NB4 (cell line): ENCODE data around the gene HHATL.

Source experiments
- POLR2A ChIP-seq: IDR thresholded peaks from 2 replicates; pipeline ENCODE4 v1.6.1; 2011; ENCODE audit warnings: mild to moderate bottlenecking; ENCODE audit not compliant: insufficient read length; ENCODE audit errors: extremely low read depth
- TF ChIP-seq, protein P1 (sequence below): IDR thresholded peaks from one replicate; pipeline ENCODE4 v1.5.1; 2012; ENCODE audit warnings: low read depth, low read length

DNA sequence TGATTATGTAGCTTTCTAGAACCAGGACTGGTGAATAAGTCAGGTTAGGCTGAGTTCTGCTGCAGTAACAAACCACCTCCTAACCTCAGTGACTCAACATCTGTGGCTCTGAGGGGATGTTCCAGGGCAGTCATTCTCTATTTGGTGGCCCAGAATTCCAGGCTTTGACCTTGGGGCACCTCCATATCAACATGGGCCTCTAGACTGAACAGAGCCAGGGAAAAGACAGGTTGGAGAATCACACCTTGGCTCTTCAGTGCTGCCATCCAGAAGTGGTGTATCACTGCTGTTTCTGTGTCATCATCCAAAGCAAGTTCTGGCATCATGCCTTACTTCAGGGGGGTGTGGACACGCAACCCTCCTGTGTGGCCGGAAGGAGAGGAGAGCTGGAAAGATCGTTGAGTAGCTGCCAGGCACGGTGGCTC, 33.8 kb downstream of the HHATL start:
- no peak for TF ChIP-seq POLR2A
- TF ChIP-seq, protein P1, sequence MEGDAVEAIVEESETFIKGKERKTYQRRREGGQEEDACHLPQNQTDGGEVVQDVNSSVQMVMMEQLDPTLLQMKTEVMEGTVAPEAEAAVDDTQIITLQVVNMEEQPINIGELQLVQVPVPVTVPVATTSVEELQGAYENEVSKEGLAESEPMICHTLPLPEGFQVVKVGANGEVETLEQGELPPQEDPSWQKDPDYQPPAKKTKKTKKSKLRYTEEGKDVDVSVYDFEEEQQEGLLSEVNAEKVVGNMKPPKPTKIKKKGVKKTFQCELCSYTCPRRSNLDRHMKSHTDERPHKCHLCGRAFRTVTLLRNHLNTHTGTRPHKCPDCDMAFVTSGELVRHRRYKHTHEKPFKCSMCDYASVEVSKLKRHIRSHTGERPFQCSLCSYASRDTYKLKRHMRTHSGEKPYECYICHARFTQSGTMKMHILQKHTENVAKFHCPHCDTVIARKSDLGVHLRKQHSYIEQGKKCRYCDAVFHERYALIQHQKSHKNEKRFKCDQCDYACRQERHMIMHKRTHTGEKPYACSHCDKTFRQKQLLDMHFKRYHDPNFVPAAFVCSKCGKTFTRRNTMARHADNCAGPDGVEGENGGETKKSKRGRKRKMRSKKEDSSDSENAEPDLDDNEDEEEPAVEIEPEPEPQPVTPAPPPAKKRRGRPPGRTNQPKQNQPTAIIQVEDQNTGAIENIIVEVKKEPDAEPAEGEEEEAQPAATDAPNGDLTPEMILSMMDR = no peak
